Measurements from ENCODE around the gene PTOV1.
A peak's percentile ranks its signal among the peaks of the same experiment; 100 is the strongest.

The PTOV1 gene

DNA sequence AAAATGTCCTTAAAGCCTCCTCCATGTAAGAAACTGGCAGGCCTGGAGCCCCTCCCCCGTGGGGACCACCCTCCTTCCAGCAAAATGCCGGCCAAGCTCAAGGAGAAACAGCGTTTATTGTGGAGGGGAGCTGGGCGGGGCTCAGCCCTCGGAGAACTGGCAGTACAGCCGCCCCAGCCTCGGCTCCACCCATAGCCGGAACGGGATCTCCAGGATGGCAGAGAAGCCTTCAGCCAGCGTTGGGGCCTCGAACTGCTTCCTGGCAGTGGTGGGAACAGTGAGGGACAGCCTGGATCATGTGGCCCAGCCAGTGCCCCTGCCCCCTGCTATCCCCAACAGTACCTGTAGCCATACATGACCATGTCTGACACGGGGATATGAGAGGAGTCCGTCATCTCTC lies 10.1 kb downstream of the PTOV1 start:
- no peak for DNase-seq

DNA sequence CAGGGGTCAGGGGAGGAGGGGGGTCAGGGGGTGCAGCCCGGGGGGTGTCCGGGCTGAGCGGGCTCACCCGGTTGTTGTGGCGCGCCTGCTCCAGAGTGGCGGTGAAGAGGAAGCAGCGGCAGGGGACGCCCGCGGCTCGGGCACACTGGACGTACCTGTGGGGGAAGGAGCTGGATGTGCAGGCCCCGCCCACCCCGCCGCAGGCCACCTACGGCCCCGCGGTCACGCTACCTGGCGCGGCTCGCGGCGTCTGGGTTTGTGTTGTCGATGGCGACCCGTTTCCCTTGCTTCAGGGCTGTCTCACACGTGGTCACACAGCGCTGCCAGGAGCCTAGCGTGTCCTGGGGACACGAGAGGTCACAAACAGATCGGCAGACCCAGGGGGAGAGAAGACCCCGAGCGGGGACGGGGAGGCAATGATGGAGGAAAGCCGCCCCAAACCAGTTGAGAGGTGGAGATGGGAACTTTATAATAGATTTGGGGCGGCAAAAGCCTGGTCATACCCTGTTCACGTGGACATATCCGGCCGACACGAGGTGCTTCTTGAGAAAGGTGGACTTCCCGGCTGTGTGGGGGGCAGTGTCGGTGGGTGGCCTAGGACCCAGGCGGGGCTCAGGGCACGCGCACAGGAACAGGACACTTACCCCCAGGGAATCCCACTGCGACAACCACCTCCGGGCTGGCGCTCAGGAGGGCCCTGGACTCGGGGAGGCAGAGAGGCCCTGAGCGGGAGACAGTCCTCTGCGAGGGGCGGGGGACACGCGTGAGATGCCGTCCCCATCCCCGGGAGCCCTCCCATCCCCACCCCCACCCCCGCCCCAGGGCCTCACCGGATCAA lies 10.8 kb downstream of the PTOV1 start:
- DNase-seq = no peak

DNA sequence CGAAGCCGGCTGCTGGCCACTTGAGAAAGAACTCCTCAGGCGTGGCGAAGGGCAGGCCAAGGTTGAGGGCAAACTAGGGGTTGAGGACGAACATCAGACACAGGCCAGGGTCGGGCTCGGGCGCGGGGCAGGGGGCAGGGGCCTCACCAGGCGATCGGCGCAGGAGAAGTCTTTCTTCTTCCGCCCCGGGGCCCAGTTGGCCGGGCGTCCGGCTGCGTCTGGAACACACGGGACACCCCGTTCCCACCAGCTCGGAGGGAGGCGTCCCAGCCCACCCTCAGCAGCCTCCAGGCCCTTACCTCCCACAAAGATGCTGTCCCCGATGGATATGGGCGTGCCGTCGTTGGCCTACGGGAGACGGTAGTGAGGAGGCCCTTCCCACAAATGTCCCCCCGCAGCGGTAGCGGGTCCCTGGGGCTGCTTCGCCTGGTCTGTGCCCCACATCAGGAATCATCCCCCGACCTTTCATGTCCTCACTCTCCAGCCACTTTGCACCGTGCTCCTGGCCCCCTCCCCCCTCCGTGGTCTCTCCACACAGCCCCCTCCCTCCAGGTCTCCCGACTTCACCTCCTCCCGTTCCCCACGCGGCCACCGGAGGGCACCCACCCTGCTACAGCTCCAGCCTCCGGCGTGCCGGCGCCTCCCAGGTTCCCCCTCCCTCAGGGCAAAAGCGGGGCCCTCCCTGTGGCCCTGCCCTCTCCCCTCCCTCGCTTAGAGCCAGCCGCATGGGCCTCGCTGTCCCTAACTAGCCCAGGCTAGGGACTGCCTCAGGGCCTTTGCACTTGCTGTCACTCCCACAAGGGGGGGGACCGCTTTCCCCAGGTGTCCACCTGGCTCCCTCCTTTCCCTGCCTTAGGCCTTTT lies 11.7 kb downstream of the PTOV1 start:
- no peak for DNase-seq

DNA sequence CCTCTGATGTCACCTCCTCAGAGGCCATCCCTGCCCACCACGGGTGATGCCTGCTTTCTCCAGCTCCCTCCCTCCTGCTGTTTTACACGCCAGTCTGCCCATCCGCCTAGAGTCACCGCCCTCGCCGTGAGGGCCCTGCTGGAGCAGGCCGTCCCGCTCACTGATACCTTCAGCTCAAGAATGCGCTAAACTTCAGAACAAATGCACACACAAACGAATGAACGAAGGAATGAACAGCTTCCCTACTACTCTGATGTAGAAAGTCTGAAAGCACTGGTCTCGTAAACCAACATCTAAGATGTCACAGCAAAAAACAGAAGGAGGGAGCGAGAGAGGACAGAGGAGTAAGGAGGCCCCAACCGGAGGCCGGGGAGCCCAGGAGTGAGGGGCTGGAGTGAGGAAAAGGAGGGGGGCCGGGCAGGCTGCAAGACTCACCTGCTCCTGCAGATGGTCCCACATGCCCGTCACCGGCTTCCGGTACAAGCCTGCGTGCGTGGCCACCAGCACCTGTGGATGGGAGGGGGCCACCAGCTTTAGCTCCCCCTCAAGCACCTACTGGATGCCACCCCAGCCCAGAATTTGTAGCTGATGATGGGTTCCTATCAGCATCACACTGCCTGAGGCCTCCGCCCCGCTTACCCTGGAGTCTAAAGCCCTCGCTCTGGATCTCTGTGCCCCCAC lies 12.4 kb downstream of the PTOV1 start:
- DNase-seq = no peak

DNA sequence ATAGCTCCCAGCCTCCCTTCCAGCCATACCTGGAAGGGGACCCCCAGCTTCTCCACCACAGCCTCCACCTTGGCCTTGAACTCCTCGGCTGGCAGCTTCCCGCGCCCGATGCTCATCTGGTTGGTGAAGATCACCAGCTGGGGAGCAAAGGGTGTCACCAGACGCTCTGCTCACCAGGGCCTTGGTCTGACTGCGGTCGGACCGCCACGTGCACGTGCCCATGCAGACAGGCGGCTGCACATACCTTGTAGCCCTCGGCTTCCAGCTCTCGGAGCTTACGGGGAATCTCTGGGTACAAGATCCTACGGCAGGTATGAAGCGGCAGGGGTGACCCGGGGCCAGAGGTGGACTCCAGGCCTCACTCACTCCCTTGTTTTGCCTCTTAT lies 13.0 kb downstream of the PTOV1 start:
- DNase-seq = no peak

DNA sequence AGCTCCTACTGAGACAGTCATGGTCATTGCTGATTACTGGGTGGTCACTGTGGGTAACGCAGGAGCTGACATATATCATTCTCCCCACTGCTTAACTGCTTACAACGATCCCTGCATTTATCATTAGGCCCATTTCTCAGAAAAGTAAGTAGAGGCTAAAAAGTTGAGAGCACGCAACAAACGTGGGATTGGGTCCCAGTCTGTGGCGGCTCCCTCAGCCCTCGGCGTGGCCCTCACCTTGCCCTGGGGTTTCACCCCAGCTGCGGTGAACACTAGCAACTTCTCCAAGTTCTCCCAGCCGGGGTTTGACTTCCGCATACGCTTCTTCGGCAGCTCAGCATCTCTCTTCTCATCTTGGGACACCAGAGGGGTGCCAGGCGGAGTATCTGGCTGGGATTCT lies 13.9 kb downstream of the PTOV1 start:
- DNase-seq = no peak

DNA sequence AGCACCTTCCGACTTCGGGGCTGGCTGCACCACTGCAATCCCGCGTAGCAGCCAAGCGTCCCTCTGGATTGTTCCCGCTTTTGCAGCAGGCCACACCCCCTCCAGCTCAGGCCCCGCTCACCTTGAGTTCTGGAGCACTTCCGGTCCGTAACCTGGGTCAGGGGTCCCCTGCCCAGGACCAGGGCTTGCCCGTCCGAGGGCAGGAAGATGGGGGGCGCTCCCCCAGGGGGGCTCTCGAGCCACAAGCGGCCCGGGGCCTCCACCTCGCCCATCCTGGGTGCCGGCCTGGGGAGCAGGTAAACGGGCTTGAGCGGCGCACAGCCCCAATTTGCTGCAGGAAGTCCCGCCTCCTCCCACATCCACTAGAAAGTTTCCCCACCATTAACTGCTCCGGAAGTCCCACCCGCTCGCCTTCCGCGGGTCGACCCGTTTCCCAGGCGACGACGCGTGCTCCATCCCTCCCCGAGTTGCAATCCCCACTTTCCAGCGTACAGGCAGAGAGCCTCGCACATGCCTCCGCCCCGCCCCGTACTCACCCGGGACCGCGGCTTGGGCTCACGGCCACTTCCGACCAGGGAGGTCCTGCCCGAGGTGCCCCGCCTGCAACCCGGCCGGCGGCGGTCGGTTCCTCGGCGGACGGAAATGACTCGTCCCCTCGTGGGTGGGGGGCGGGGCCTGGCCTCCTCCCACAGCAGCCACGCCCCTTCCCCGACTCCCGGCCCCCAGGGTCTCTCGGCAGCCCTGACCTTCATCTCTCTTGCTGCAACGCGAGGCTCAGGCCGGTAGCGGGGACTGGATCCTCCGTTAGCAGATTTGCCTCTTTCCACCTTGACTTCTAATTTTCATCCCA lies 16.2 kb downstream of the PTOV1 start, which contains the start of gene PNKP:
Gene PNKP, minus strand, starts transcription at position 644 of the 850 bp plus-strand sequence. Its CDS starts 372 bp downstream, at position 272.
- peak; percentile 85 for DNase-seq

DNA sequence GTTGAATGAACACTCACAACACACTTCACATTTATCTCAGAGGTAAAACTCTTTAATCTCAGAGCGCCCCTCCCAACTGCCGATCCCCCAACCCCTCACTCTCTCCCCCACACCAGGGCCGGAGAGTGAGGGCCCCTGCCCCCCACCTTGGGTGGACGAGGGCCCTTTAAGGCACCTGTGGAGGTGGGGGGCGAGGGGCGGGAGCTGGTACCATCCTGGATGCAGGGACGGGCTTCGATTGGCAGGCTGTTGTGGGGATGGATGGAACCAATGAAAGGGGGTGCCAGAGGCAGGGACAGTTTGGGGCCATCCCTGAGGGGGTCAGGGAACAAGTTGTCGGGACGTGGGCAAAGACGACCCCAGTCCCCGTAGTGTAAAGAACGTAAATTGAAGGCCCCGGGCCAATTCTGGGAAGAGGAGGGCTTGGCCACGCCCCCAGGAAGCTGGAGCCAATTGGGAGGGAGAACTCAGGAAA lies 18.1 kb downstream of the PTOV1 start:
- DNase-seq = no peak

DNA sequence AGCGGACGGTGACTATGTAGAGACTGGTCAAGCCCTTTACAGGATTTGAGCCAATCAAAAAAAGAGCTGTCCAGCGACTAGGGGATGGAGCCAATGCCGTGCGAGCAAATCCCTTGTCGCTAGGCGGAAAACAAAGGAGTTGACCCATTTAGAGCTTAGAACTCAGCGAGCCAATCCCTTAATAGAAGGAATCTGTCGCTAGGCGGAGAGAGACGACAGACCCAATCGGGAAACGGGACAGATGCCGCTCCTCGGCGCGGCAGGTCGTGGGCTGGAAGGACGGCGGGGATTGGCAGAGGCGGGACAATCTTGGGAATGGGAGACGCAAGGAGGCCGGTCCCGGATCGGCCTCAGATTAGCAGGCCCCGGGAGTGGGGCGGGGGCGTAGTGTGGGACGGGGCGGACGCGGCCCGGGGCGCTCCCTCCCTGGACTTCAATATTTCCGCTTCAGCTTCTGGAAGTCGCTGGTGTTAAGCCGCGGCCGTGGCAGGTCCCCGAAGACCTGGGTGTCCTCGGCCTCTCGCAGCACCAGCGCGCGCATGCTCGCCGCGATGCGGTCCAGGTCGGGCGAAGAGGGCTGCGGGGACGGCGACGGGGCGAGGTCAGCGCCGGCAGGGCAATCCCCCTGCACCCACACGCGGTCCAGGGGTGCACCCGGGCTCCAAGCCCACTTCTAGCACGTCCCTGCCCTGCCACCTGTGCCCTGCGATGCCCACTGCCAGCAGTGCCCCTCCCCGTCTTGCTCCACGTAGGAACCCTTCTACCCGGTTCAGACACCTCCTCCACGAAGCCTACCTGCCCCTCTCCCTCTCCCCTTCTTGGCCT lies 18.7 kb downstream of the PTOV1 start:
- DNase-seq = peak; percentile 87

DNA sequence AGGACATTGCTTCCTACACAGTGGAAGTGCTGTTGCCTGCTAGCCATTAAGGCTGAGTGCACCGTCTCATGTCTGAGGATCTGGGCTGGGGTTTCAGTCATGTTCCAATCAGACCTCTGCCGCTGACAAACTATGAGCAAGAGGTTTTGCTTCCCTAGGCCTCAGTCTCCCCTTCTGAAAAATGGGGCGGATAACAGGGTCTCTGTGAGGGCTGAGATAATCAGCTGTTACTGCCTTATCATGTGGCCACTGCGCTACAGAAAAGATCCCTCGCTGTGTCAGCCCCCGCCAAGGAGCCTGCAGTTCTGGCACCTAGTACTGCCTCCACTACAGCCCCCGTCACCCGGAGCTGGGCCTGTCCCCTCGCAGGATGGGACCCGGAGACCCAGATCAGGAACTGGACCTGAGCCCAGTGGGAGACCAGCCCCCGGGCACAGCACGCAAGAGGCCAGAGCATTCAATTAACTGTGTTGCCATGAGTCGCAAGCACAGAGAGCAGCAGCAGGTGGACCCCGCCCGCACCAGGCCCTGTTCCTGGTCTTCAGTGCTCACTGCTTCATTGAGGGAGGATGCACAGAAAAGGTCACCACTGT lies 19.4 kb downstream of the PTOV1 start:
- DNase-seq = no peak

DNA sequence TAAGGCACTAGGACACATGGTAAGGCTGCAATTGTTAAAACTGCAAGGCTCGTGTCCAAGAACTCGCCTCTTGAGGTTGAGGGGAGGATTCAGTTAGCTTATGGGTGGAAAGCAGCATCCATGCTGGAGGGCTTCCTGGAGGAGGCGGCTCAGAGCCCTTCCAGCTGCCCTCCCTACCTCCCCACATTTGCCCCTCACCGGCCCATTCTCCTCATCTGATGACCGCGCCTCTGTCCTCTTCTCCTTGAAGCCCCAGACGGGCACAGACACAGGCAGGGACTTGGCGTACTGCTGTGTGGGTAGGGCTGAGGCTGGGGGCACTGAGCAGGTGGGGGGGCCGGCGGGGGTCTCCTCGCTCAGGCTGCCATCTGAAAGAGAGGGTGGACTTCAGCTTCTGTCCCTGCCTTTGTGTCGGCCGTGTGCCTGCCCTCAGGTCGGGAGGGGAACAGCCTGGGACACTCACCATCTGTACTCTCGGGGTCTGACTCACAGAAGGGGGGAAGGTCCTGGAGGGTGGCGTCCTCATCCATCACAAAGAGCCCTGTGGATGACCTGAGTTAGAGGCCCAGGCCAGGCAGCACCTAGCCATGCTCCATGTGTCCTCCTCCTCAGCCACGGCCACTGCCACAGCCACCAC lies 20.5 kb downstream of the PTOV1 start:
- no peak for DNase-seq

DNA sequence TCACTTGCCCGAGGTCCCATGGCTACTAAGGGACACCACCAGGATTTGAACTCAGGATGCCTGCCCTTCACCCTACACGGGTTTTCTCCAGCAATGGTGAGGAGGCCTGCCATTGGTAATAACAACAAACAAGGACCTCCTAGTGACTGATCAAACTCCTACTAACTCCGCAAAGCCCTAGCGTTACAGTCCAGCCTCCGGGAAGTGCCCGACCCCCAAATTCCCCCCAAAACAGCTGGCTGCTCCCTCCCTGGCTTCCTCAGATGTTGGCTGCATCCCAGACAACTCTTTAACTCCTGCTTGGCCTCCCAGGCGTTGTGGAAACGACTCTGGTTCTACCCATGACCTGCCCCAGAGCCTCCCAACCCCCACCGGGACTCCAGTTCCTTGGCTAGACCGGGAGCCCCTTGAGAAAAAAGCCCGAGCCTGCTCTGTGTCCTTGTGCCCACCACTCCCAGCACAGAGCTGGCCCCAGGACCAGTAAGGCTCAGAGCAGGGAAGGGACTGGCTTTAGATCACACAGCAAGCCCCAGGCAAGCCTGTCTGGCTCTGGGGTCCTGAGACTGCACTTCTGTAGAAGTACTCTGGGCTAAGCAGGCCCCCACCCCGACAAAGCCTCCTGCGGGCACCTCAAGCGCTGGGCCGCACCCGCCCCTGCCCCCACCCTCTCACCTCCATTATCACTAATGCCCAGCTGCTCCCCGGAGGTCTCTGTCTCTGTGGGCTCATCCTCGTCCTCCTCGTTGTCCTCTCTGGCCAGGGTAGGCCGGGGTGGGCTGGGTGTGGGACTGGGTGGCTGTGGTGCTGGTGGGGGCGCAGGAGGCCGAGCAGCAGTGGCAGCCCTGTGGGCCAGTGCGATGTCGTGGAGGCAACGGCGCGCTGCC lies 21.5 kb downstream of the PTOV1 start:
- no peak for DNase-seq

DNA sequence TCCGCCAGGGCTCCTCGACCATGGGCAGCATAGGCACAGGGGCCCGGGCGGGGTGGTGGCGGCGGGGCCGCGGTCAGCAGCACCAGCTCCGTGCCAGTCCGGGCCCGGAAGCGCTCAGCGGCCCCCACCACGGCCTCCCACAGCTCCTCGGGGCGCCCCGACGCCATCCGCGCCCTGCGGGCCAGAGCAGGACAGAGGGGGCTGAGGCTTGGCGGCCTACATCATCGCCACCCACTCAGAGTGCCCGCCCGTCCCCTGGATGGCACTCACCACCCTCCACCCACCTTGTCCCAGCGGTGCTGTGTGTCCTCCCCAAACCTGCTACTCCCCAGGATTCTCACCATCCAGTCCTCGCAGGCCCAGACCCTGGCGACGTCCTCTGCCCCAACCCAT lies 22.2 kb downstream of the PTOV1 start:
- no peak for DNase-seq

DNA sequence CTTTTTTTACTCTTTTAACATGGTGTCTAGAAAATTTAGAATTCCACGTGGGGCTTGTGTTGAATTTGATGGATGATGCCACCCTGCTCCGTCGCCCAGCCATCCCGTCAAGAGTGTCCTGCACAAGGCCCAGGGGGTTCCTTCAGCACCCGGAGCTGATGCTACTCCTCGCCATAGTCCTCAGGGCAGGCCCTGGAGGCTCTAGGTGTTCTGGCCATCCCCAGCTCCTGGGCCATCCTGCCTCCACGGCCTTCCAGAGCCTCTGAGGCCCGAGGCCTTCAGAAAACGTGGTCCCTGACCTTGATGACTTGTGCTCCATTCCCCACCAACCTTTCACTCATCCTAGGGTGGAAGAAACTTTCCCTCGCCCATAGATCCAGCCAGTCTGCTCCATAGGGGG lies 22.9 kb downstream of the PTOV1 start:
- no peak for DNase-seq

DNA sequence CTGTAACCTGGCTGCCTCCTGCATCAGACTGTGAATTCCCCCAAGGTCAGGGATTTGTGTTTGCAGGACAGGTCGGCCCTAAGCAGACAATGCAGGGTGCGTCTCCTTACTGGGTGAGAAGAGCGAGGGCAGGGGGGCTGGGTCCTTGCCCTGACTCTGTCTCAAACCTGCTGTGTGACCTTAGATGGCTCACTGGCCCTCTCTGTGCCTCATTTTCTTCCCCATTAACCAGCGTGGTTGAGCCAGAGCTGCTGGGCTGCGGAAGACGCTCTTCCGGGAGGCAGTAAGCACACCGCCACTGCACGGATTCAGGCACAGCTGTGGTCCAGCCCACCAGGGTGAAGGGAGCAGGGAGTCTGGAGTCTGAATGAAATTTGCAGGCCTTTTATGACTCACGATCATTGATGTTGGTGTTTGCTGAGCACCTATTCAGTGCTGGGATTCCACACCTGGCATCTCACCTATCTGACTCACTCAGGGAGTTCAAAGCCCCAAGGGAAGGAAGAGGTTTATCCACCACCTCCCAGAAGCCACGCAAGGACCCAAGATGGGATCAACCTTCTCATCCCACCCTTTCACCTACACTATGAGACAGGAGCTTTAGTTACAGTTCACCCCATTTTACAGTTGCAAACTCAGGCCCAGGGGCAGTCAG lies 23.7 kb downstream of the PTOV1 start:
- no peak for DNase-seq

DNA sequence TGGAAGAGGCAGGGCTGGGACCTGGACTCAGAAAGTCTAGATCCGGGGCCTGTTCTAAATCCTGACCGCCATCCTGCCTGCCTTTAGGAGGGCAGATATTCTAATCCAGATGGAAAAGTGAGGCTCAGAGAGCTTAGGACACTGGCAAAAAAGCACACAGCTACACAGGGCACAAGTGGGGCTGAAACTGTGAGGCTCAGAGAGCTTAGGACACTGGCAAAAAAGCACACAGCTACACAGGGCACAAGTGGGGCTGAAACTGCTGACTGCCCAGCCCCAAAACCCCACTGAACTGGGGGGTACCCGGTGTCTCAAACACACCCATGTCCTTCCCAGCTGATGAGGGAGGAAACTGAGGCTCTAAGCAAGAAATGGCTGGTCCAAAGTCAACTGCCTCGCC lies 24.2 kb downstream of the PTOV1 start:
- DNase-seq = no peak

DNA sequence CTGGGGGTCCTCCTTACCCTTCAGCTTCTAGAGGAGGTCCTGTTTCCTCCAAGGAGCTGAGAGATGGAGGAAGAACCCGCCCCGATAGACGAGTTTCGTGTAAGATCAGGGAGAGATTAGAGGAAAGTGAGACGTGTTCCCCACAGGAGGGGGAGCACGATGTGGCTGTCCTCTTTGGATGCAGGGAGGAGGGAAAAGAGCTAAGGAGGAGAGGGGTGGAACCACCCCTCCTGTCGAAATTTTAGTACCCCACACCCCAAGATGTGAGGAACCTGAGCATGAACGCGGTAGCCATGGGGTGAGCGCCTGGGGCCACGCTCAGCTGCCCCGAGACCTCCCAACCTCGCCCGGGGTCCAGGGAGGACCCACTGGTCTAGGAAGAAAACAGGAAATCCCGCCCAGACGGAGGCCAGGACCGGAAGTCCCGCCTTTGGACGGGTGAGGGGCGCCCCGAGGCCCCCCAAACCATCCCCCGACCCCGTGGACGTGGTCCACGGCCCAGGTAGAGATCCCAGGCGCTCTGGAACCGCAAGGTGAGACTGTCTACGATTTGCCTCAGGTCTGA lies 25.0 kb downstream of the PTOV1 start:
- peak; percentile 48 for DNase-seq

DNA sequence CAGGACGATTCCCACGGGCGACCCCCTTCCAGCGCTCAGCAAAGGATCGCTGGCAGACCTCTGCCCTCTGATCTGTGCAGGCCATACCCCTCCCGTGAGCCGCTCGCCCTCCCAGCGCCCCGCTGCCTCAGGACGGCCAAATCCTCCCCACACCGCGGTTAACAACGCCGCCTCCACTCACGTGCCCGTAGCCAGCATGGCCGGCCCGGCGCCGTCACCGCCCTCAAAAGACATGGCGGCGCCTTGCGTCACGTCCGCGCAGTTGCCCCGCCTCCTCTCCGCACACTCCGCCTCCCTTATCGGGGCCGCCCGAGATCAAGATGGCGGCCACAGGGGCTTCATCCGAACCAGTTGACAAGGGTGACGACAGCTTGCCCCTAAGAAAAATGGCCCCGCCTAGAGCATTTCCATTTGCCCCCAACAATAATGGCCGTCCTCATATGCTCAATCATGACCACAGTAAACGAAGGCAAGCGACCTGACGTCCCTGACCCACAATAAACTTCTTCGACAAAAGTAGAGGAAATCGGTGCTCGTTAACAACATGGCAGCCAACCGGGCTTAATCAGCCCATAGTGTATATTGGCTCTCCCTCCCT lies 25.6 kb downstream of the PTOV1 start:
- DNase-seq = peak; percentile 98
